Loucy (cell line): ENCODE results near the gene MFAP5.
"Not testable (repeated sequence)": the region's sequence is repeated elsewhere in the genome, so short reads cannot be mapped to it uniquely, and the experiment has no call there.

Experiments used
- H2AFZ ChIP-seq: fragments of 200-600 bp; sonication (generic); 2 replicates; pipeline ENCODE4 v1.6.0; 2016; ENCODE audit warnings: antibody characterized with exemption, mild to moderate bottlenecking, low read length, moderate library complexity
- H3F3A ChIP-seq: fragments of 200-600 bp; 2 replicates; pipeline ENCODE4 v1.6.0; 2016; ENCODE audit warnings: antibody characterized with exemption, low read depth, mild to moderate bottlenecking
- H3K27me3 ChIP-seq: fragments of 200-600 bp; sonication (generic); 2 replicates; pipeline ENCODE4 v1.6.1; 2014; ENCODE audit warnings: low read length, mild to moderate bottlenecking; ENCODE audit not compliant: insufficient read depth, poor library complexity, severe bottlenecking
- H3K36me3 ChIP-seq: fragments of 200-600 bp; sonication (generic); 2 replicates; pipeline ENCODE4 v1.6.1; 2016; ENCODE audit warnings: low read length; ENCODE audit not compliant: insufficient read depth
- H3K4me1 ChIP-seq: fragments of 200-600 bp; sonication (generic); 2 replicates; pipeline ENCODE4 v1.5.1; 2014; ENCODE audit warnings: low read length, mild to moderate bottlenecking; ENCODE audit not compliant: insufficient read depth, poor library complexity, severe bottlenecking
- H3K4me2 ChIP-seq: fragments of 200-600 bp; sonication (generic); 2 replicates; pipeline ENCODE4 v1.6.0; 2014; ENCODE audit warnings: antibody characterized with exemption, low read length, low read depth, mild to moderate bottlenecking; ENCODE audit not compliant: poor library complexity, severe bottlenecking
- H3K4me3 ChIP-seq: fragments of 200-600 bp; sonication (generic); 2 replicates; pipeline ENCODE4 v1.5.1; 2014; ENCODE audit warnings: low read length, mild to moderate bottlenecking, mixed read lengths; ENCODE audit not compliant: poor library complexity, severe bottlenecking
- H3K79me2 ChIP-seq: fragments of 200-600 bp; sonication (generic); 2 replicates; pipeline ENCODE4 v1.6.1; 2014; ENCODE audit warnings: low read length; ENCODE audit not compliant: insufficient read depth
- H3K9ac ChIP-seq: fragments of 200-600 bp; sonication (generic); 2 replicates; pipeline ENCODE4 v1.6.0; 2014; ENCODE audit warnings: mild to moderate bottlenecking, low read depth, low read length, moderate library complexity; ENCODE audit not compliant: poor library complexity, severe bottlenecking
- H3K9me2 ChIP-seq: fragments of 200-600 bp; sonication (generic); replicated peaks from 2 replicates; pipeline ENCODE4 v1.6.1; 2016; ENCODE audit warnings: low read depth, low read length, mixed read lengths
- H3K9me3 ChIP-seq: fragments of 200-600 bp; sonication (generic); 2 replicates; pipeline ENCODE4 v1.6.1; 2014; ENCODE audit warnings: mild to moderate bottlenecking, antibody characterized with exemption, low read length, low read depth; ENCODE audit not compliant: insufficient read depth
- H4K20me1 ChIP-seq: fragments of 200-600 bp; sonication (generic); 2 replicates; pipeline ENCODE4 v1.6.0; 2014; ENCODE audit warnings: antibody characterized with exemption, low read length, mild to moderate bottlenecking; ENCODE audit not compliant: insufficient read depth, poor library complexity, severe bottlenecking
- CTCF ChIP-seq: fragments of 200-600 bp; sonication (generic); conservative IDR thresholded peaks from 2 replicates; pipeline ENCODE4 v1.5.1; 2014; ENCODE audit warnings: mild to moderate bottlenecking, antibody characterized with exemption, low read length
- EZH2phosphoT487 ChIP-seq: fragments of 200-600 bp; IDR thresholded peaks from 2 replicates; pipeline ENCODE4 v1.6.1; 2018; ENCODE audit warnings: antibody characterized with exemption, mild to moderate bottlenecking, moderate library complexity, borderline replicate concordance

MFAP5 gene

GRCh38 chr12:8637666-8638065 is 25.0 kb downstream of the MFAP5 start:
- H3K36me3 ChIP-seq, result no peaks in the 10 kb centered on the region
- H4K20me1 ChIP-seq, result no peaks in the 10 kb centered on the region
- H3F3A ChIP-seq, result no peaks in the 10 kb centered on the region
- H3K4me1 ChIP-seq, result no peaks in the 10 kb centered on the region
- H3K9me2 ChIP-seq, result no peaks in the 10 kb centered on the region
- no peaks in the 10 kb centered on the region for H3K79me2 ChIP-seq
- H3K4me3 ChIP-seq, result no peak overlapping the region
- no peak for TF ChIP-seq EZH2phosphoT487
- TF ChIP-seq CTCF, result no peak
- H3K4me2 ChIP-seq, result no peak overlapping the region
- H3K9ac ChIP-seq, result no peak overlapping the region
- H2AFZ ChIP-seq, result no peak overlapping the region
- H3K27me3 ChIP-seq, result no peaks in the 10 kb centered on the region
- no peaks in the 10 kb centered on the region for H3K9me3 ChIP-seq

- no peak for TF ChIP-seq EZH2phosphoT487
- no peak for TF ChIP-seq CTCF
- Histone ChIP-seq H3K27me3 (no peaks in the 10 kb centered on the region), H3K9me3 (no peaks in the 10 kb centered on the region), H3K9me2 (no peaks in the 10 kb centered on the region), H4K20me1 (no peaks in the 10 kb centered on the region), H2AFZ (no peak overlapping the region), H3K4me3 (no peak overlapping the region), H3K4me1 (no peaks in the 10 kb centered on the region), H3F3A (no peaks in the 10 kb centered on the region), H3K36me3 (no peaks in the 10 kb centered on the region), H3K79me2 (no peaks in the 10 kb centered on the region), H3K4me2 (no peak overlapping the region), H3K9ac (no peak overlapping the region)
Measured at GRCh38 chr12:8637244-8637643, 25.4 kb downstream of the MFAP5 start.

GRCh38 chr12:8636581-8636980 is 26.0 kb downstream of the MFAP5 start:
- no peaks in the 10 kb centered on the region for H3F3A ChIP-seq
- no peaks in the 10 kb centered on the region for H3K79me2 ChIP-seq
- no peak overlapping the region for H3K4me3 ChIP-seq
- H3K27me3 ChIP-seq, result no peaks in the 10 kb centered on the region
- H2AFZ ChIP-seq, result no peak overlapping the region
- no peaks in the 10 kb centered on the region for H3K4me1 ChIP-seq
- no peaks in the 10 kb centered on the region for H4K20me1 ChIP-seq
- no peaks in the 10 kb centered on the region for H3K9me3 ChIP-seq
- no peaks in the 10 kb centered on the region for H3K36me3 ChIP-seq
- TF ChIP-seq CTCF, result no peak
- TF ChIP-seq EZH2phosphoT487, result no peak
- no peak overlapping the region for H3K4me2 ChIP-seq
- H3K9me2 ChIP-seq, result no peaks in the 10 kb centered on the region
- no peak overlapping the region for H3K9ac ChIP-seq

GRCh38 chr12:8636007-8636346 is 26.6 kb downstream of the MFAP5 start:
- not testable (repeated sequence) for H2AFZ ChIP-seq, H3K9ac ChIP-seq, H3F3A ChIP-seq, H3K36me3 ChIP-seq, H4K20me1 ChIP-seq, H3K4me1 ChIP-seq, H3K79me2 ChIP-seq, H3K27me3 ChIP-seq, H3K4me2 ChIP-seq, H3K4me3 ChIP-seq, H3K9me3 ChIP-seq, H3K9me2 ChIP-seq

- H4K20me1 ChIP-seq, H3K79me2 ChIP-seq, H3K9me3 ChIP-seq, H2AFZ ChIP-seq, H3K36me3 ChIP-seq, H3K9ac ChIP-seq, H3K4me3 ChIP-seq, H3K27me3 ChIP-seq, H3F3A ChIP-seq, H3K4me2 ChIP-seq, H3K9me2 ChIP-seq, H3K4me1 ChIP-seq: not testable (repeated sequence)
Measured at GRCh38 chr12:8635342-8636006, 27.2 kb downstream of the MFAP5 start.
